AG04450 (cell line): ENCODE results near the gene NRG3. TPM values are rescaled to one million over a fixed set of nuclear protein-coding genes. Genes with fewer than 3 reads are reported as not detected.

Source experiments
- CTCF ChIA-PET: fragments of 300-600, 350-600 bp; formaldehyde crosslinking; extraction: SDS; loops from one replicate; lab custom pipeline; 2022; ENCODE audit warnings: antibody characterized with exemption, inconsistent platforms; lab: Charles Lee
- POLR2A ChIA-PET: fragments of 350-600 bp; formaldehyde crosslinking; extraction: SDS; loops from one replicate; lab custom pipeline; 2021; ENCODE audit warnings: antibody characterized with exemption, inconsistent platforms; lab: Yijun Ruan, JAX
- DNase-seq: peaks from one replicate; pipeline ENCODE4 v3.0.0-alpha.2; 2011; ENCODE audit warnings: low read depth, low spot score
- H3K27ac ChIP-seq: one replicate; pipeline ENCODE4 v1.5.1; 2012; ENCODE audit warnings: low read depth, low read length, control low read depth
- H3K27me3 ChIP-seq: one replicate; pipeline ENCODE4 v1.6.0; 2012; ENCODE audit warnings: low read length; ENCODE audit not compliant: control insufficient read depth, insufficient read depth
- H3K4me3 ChIP-seq: 2 replicates; pipeline ENCODE4 v1.5.1; 2011; ENCODE audit warnings: mild to moderate bottlenecking, low read depth, low read length, control low read depth
- H3K9me3 ChIP-seq: 2 replicates; pipeline ENCODE4 v1.5.1; 2012; ENCODE audit warnings: low read length; ENCODE audit not compliant: control insufficient read depth, insufficient read depth
- polyA plus RNA-seq: library from polyadenylated mRNA; depleted of rRNA; stranded (reverse); fragments of >200 nt; gene quantifications from 2 replicates; pipeline ENCODE4 v1.2.3, GENCODE V29; 2011
- TF ChIP-seq, protein P1 (sequence below): IDR thresholded peaks from 2 replicates; pipeline ENCODE4 v1.5.1; 2011; ENCODE audit warnings: low read depth, low read length, control low read depth, inconsistent platforms

The NRG3 gene
- polyA plus RNA-seq, 1 experiment, result not detected

GRCh38 chr10:81873231-81873931, 1.6 kb upstream of the NRG3 start:
- no peak for DNase-seq
- H3K9me3 ChIP-seq, result peaks cover 9% of the 10 kb centered on the region
- H3K27ac ChIP-seq, result no peak overlapping the region
- ChIA-PET CTCF (interaction anchor here (0.5 kb wide), 1 partner anchor 122 kb away, joined by 3 read pairs; no protein-coding TSS in a partner anchor), POLR2A (no interaction called here)
- H3K27me3 ChIP-seq, result peaks cover 7% of the 10 kb centered on the region
- no peak overlapping the region for H3K4me3 ChIP-seq
- TF ChIP-seq, protein P1, sequence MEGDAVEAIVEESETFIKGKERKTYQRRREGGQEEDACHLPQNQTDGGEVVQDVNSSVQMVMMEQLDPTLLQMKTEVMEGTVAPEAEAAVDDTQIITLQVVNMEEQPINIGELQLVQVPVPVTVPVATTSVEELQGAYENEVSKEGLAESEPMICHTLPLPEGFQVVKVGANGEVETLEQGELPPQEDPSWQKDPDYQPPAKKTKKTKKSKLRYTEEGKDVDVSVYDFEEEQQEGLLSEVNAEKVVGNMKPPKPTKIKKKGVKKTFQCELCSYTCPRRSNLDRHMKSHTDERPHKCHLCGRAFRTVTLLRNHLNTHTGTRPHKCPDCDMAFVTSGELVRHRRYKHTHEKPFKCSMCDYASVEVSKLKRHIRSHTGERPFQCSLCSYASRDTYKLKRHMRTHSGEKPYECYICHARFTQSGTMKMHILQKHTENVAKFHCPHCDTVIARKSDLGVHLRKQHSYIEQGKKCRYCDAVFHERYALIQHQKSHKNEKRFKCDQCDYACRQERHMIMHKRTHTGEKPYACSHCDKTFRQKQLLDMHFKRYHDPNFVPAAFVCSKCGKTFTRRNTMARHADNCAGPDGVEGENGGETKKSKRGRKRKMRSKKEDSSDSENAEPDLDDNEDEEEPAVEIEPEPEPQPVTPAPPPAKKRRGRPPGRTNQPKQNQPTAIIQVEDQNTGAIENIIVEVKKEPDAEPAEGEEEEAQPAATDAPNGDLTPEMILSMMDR, result no peak

GRCh38 chr10:81873932-81874816, 820 bp upstream of the NRG3 start:
- ChIA-PET CTCF (no interaction called here), POLR2A (no interaction called here)
- H3K27me3 ChIP-seq, result peaks cover 7% of the 10 kb centered on the region
- no peak for DNase-seq
- H3K27ac ChIP-seq, result no peak overlapping the region
- TF ChIP-seq, protein P1, result no peak
- H3K4me3 ChIP-seq, result no peak overlapping the region
- peaks cover 6% of the 10 kb centered on the region for H3K9me3 ChIP-seq

DNA sequence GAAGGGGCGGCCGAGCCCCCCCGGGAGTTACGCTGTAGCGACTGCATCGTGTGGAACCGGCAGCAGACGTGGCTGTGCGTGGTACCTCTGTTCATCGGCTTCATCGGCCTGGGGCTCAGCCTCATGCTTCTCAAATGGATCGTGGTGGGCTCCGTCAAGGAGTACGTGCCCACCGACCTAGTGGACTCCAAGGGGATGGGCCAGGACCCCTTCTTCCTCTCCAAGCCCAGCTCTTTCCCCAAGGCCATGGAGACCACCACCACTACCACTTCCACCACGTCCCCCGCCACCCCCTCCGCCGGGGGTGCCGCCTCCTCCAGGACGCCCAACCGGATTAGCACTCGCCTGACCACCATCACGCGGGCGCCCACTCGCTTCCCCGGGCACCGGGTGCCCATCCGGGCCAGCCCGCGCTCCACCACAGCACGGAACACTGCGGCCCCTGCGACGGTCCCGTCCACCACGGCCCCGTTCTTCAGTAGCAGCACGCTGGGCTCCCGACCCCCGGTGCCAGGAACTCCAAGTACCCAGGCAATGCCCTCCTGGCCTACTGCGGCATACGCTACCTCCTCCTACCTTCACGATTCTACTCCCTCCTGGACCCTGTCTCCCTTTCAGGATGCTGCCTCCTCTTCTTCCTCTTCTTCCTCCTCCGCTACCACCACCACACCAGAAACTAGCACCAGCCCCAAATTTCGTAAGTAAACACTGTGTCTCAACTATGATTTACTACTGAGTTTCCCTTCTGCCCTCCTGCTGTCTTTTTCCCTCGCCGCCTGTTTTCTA, 666 bp downstream of the NRG3 start:
- TF ChIP-seq, protein P1, result no peak
- CTCF ChIA-PET, result no interaction called here
- peaks cover 7% of the 10 kb centered on the region for H3K27me3 ChIP-seq
- no peak overlapping the region for H3K27ac ChIP-seq
- H3K4me3 ChIP-seq, result no peak overlapping the region
- peaks cover 3% of the 10 kb centered on the region; the same call in 1 of the 2 replicates for H3K9me3 ChIP-seq
- DNase-seq, result no peak
- POLR2A ChIA-PET, result no interaction called here

DNA sequence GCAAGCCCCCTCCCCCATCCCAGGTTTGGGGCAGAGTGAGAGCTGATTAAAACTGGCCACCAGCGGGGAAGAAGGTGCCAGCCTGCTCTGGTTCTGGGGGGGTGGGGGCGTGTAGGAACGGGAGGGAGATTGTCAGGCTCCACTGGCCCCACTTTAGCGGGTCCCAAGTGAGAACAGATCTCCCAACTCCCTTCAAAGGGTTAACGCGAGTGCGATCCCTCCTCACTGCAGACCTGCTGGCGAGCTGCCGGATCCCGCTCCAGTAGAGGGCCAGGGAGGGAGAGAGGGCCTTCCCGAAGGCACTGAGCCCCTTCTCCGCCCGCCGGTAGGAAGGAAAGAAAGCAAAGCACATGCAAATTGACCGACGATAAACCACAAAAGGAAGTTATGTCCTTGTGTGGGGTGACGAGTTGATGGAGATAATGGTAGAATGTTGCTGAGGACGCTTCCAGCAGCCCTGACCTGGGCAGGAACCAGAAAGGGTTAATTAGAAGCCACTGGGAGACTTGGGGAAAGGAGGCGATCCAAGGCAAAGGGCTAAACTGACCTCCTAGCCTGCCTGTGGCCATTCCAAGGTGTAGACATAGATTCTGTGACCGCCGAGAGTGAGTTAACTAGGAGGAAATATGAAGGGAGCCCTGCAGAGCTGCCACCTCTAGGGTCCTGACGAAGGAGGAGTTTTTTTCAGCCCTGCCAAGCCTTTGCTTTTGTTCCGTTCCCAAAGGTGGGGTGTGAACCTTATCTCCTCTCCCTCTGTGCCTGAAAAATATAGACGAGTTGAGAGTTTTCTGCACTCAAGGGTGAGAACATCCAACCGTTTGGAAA, 1.5 kb downstream of the NRG3 start:
- Histone ChIP-seq H3K9me3 (peaks cover 3% of the 10 kb centered on the region; the same call in 1 of the 2 replicates), H3K27ac (no peak overlapping the region), H3K27me3 (peaks cover 7% of the 10 kb centered on the region), H3K4me3 (no peak overlapping the region)
- TF ChIP-seq, protein P1, result no peak
- ChIA-PET POLR2A (no interaction called here), CTCF (no interaction called here)
- no peak for DNase-seq
